Measurements from ENCODE around the gene SHB. TPM values are rescaled to one million over a fixed set of nuclear protein-coding genes. Genes with fewer than 3 reads are reported as not detected.

The SHB gene
- total RNA-seq, 6 experiments from 2014 or later = 12.0 to 43.1 (median 21.9) TPM

DNA sequence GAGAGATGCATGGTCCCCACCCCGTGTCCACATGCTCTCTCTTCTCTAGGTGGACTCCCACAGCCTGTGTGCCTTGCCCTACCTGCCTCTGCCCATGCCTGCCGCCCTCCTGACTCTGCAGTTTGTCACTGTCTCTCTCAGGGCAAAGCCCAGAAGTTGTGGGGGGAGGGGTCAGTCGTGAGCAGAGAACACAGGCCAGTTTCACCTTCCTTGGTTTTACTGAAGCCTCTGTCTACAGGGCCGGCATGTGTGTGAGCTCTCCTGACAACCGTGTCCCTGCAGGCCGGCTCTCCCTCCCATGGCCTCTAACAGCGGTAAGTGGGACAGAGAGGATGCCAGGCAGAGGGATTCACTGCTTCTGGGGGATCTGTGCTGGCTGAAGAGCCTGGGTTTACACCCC is 121.6 kb downstream of the SHB start:
- H3K36me3 ChIP-seq = peaks cover 4 to 45% (median 16%) of the 10 kb centered on the region in 4 donors
- ATAC-seq = no peak

DNA sequence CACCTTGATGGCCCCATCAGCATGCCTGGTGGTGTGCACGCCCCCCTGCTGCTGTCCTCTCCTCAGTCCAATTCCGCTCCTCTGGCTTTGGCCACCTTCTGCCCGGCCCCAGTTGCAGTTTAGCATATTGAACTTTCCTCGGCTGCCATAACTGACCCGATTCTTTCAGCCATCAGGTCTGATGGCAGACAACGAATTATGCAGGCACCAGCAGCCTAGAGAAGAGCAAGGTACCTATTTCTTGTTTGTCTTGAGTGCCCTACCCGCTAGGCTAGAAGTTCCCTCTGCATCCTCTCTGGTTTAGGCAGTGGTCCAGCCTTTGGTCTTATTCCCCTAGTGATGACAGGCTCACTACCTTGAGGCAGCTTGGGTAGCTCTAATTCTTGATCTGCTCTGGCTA is 122.1 kb downstream of the SHB start:
- no peaks in the 10 kb centered on the region for H3K9me3 ChIP-seq
- no peak overlapping the region for H3K4me3 ChIP-seq
- ATAC-seq (no peak), DNase-seq (no peak)
- no peaks in the 10 kb centered on the region for H3K4me1 ChIP-seq
- no peaks in the 10 kb centered on the region for H3K27me3 ChIP-seq
- intact Hi-C loops (cut with DNase I) = no loop called here
- TF ChIP-seq, protein P1, sequence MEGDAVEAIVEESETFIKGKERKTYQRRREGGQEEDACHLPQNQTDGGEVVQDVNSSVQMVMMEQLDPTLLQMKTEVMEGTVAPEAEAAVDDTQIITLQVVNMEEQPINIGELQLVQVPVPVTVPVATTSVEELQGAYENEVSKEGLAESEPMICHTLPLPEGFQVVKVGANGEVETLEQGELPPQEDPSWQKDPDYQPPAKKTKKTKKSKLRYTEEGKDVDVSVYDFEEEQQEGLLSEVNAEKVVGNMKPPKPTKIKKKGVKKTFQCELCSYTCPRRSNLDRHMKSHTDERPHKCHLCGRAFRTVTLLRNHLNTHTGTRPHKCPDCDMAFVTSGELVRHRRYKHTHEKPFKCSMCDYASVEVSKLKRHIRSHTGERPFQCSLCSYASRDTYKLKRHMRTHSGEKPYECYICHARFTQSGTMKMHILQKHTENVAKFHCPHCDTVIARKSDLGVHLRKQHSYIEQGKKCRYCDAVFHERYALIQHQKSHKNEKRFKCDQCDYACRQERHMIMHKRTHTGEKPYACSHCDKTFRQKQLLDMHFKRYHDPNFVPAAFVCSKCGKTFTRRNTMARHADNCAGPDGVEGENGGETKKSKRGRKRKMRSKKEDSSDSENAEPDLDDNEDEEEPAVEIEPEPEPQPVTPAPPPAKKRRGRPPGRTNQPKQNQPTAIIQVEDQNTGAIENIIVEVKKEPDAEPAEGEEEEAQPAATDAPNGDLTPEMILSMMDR (IDR thresholded peaks at IDR 0.05) = no peak
- TF ChIP-seq POLR2A (IDR thresholded peaks at IDR 0.05) = no peak
- H3K36me3 ChIP-seq = peaks cover 4 to 50% (median 16%) of the 10 kb centered on the region in 4 donors
- 87% methylated on average over 6 of the region's 7 CpGs for WGBS (ENCODE audit: insufficient coverage, low coverage, low lambda C conversion rate, missing lambda C conversion rate)
- H3K27ac ChIP-seq = no peak overlapping the region

More for the DNA sequence above, 121.6 kb downstream of the SHB start:
- no peak for DNase-seq
- Histone ChIP-seq H3K9me3 (no peaks in the 10 kb centered on the region), H3K4me1 (no peaks in the 10 kb centered on the region), H3K4me3 (no peak overlapping the region), H3K27ac (no peak overlapping the region), H3K27me3 (no peaks in the 10 kb centered on the region)
- WGBS (ENCODE audit: insufficient coverage, low coverage, low lambda C conversion rate, missing lambda C conversion rate) = 86% methylated on average over 1 of the region's 7 CpGs
- intact Hi-C loops (cut with DNase I) = no loop called here
- TF ChIP-seq, protein P1 (IDR thresholded peaks at IDR 0.05) = no peak
- no peak for TF ChIP-seq POLR2A (IDR thresholded peaks at IDR 0.05)

DNA sequence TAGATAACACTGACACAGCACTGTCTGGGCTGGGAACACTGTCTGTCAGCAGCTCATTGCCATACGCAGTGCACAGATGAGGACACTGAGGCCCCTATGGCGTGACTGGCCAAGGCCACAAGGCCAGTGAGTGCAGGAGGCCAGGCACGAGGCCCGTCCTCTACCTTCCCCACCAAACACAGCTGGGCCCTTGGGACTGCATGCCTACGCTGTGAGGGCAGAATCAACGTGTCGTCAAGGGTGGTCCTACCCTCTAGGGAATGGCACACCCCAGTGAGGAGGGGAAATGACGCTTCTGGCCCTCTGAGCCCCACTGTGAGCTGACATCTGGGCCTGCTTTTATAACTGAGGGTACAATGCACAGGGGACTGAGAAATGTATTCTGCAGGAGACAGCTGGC is 123.0 kb downstream of the SHB start:
- H3K27me3 ChIP-seq = no peaks in the 10 kb centered on the region
- no peak for ATAC-seq
- no peak overlapping the region for H3K4me3 ChIP-seq
- no peak for TF ChIP-seq POLR2A (IDR thresholded peaks at IDR 0.05)
- TF ChIP-seq, protein P1 (IDR thresholded peaks at IDR 0.05) = no peak
- DNase-seq = no peak
- H3K4me1 ChIP-seq = no peaks in the 10 kb centered on the region
- H3K36me3 ChIP-seq = peaks cover 4 to 50% (median 16%) of the 10 kb centered on the region in 4 donors
- intact Hi-C loops (cut with DNase I) = no loop called here
- no CpG with 5 or more reads among the region's 8 CpGs for WGBS (ENCODE audit: insufficient coverage, low coverage, low lambda C conversion rate, missing lambda C conversion rate)
- H3K9me3 ChIP-seq = no peaks in the 10 kb centered on the region
- H3K27ac ChIP-seq = no peak overlapping the region

GRCh38 chr9:37944671-37945481 is 124.2 kb downstream of the SHB start:
- DNase-seq = no peak
- Histone ChIP-seq H3K4me1 (peaks cover 0 to 10% (median 0%) of the 10 kb centered on the region in 4 donors), H3K36me3 (peaks cover 4 to 42% (median 16%) of the 10 kb centered on the region in 4 donors), H3K4me3 (no peak overlapping the region), H3K27me3 (no peaks in the 10 kb centered on the region), H3K9me3 (no peaks in the 10 kb centered on the region), H3K27ac (no peak overlapping the region)
- intact Hi-C loops (cut with DNase I) = no loop called here
- 60% methylated on average over 1 of the region's 9 CpGs for WGBS (ENCODE audit: insufficient coverage, low coverage, low lambda C conversion rate, missing lambda C conversion rate)
- ATAC-seq = no peak
- TF ChIP-seq, protein P1 (IDR thresholded peaks at IDR 0.05) = no peak
- TF ChIP-seq POLR2A (IDR thresholded peaks at IDR 0.05) = no peak
